Right renal pelvis (tissue), 4 donors: ENCODE measurements around the gene ZNF154. TPM values are rescaled to one million over a fixed set of nuclear protein-coding genes. Genes with fewer than 3 reads are reported as not detected.
"Not testable (repeated sequence)": the region's sequence is repeated elsewhere in the genome, so short reads cannot be mapped to it uniquely, and the experiment has no call there.

Source experiments
- DNase-seq, 4 donors: peaks; one replicate each; pipeline ENCODE4 v3.0.0-alpha.2; 2013; ENCODE audit warnings: low read depth in 4 of 4, low spot score in 3 of 4, missing footprints in 1 of 4
- polyA plus RNA-seq, 4 donors: library from polyadenylated mRNA; unstranded; fragments of 120-200 nt; gene quantifications; one replicate each; pipeline ENCODE4 v1.2.1, GENCODE V29; 2013; ENCODE audit not compliant: insufficient read length in 4 of 4

The ZNF154 gene
- polyA plus RNA-seq = 10 to 100 TPM; 24.8 to 30.9 (median 29.8) TPM

GRCh38 chr19:57708641-57709361 is at the start of gene ZNF154:
Gene ZNF154 (minus strand): TSS chr19:57709204. CDS start chr19:57708971, 233 bp downstream.
- peak; percentile 72 to 81 (median 78) for DNase-seq

- DNase-seq = no peak
Measured at GRCh38 chr19:57757941-57758340, 48.9 kb upstream of the ZNF154 start.

GRCh38 chr19:57755031-57755430 is 46.0 kb upstream of the ZNF154 start:
- no peak for DNase-seq

GRCh38 chr19:57754091-57754673 is 45.2 kb upstream of the ZNF154 start:
- DNase-seq = no peak

GRCh38 chr19:57748029-57748428 is 39.0 kb upstream of the ZNF154 start:
- DNase-seq = no peak

- DNase-seq = no peak
Measured at GRCh38 chr19:57747472-57747807, 38.4 kb upstream of the ZNF154 start.

GRCh38 chr19:57746580-57747471 is 37.8 kb upstream of the ZNF154 start, which contains the start of gene ZNF776:
Gene ZNF776 (plus strand): TSS chr19:57746815. CDS start chr19:57747059, 244 bp downstream.
- DNase-seq = peak; percentile 86 to 91 (median 88)

GRCh38 chr19:57738770-57739169 is 29.8 kb upstream of the ZNF154 start:
- DNase-seq = not testable (repeated sequence)

- DNase-seq = peak in 1 of 4 donors; percentile 21
Measured at GRCh38 chr19:57738320-57738719, 29.3 kb upstream of the ZNF154 start.

- no peak for DNase-seq
Measured at GRCh38 chr19:57720878-57721277, 11.9 kb upstream of the ZNF154 start.

GRCh38 chr19:57719901-57720519 is 11.0 kb upstream of the ZNF154 start:
- DNase-seq = no peak

GRCh38 chr19:57719424-57719823 is 10.4 kb upstream of the ZNF154 start:
- no peak for DNase-seq

GRCh38 chr19:57712222-57712621 is 3.2 kb upstream of the ZNF154 start:
- no peak for DNase-seq

- DNase-seq = no peak
Measured at GRCh38 chr19:57709616-57710015, 612 bp upstream of the ZNF154 start.

GRCh38 chr19:57706346-57706745 is 2.7 kb downstream of the ZNF154 start:
- DNase-seq = no peak

- no peak for DNase-seq
Measured at GRCh38 chr19:57701625-57702024, 7.4 kb downstream of the ZNF154 start.

GRCh38 chr19:57689750-57690149 is 19.3 kb downstream of the ZNF154 start:
- DNase-seq = no peak

GRCh38 chr19:57688011-57688763 is 20.8 kb downstream of the ZNF154 start:
- no peak for DNase-seq

- DNase-seq = no peak
Measured at GRCh38 chr19:57687363-57688010, 21.5 kb downstream of the ZNF154 start.

- no peak for DNase-seq
Measured at GRCh38 chr19:57686727-57687126, 22.3 kb downstream of the ZNF154 start.
